Common myeloid progenitor, CD34-positive (primary cell): ENCODE results near the gene MTFR1L.

Experiments used
- CTCF ChIA-PET: fragments of 350-600 bp; sonication (Branson Sonifier 250); formaldehyde crosslinking; loops from one replicate; lab custom pipeline; 2021; ENCODE audit warnings: antibody characterized with exemption; lab: Charles Lee
- POLR2A ChIA-PET: fragments of 350-600 bp; sonication (Branson Sonifier 250); formaldehyde crosslinking; loops from one replicate; lab custom pipeline; 2021; ENCODE audit warnings: antibody characterized with exemption; lab: Charles Lee
- DNase-seq, 3 donors: peaks; one replicate each; pipeline versions ENCODE4 v3.0.0 to v3.0.0-alpha.2; 2013
- H3K27ac ChIP-seq, 2 experiments: 1 replicate in 1 of 2; 2 replicates in 1 of 2; pipeline ENCODE4 v1.7.0; 2013; ENCODE audit warnings: inconsistent platforms in 2 of 2, low read length in 2 of 2, mild to moderate bottlenecking in 2 of 2, low read depth in 1 of 2, moderate library complexity in 1 of 2; ENCODE audit not compliant: severe bottlenecking in 2 of 2, insufficient read depth in 1 of 2, poor library complexity in 1 of 2
- H3K27me3 ChIP-seq, 5 experiments: replicated peaks in 2 of 5; 1 replicate in 3 of 5; 2 replicates in 2 of 5; pipeline versions ENCODE4 v1.6.1 to v1.7.0; 2013; ENCODE audit warnings: low read length in 4 of 5, mild to moderate bottlenecking in 2 of 5, moderate library complexity in 2 of 5, inconsistent platforms in 1 of 5; ENCODE audit not compliant: insufficient read depth in 5 of 5, control insufficient read depth in 4 of 5
- H3K36me3 ChIP-seq, 4 experiments: 1 replicate in 2 of 4; 2 replicates in 2 of 4; pipeline versions ENCODE4 v1.6.1 to v1.7.0; 2013; ENCODE audit warnings: low read length in 3 of 4, control low read depth in 1 of 4, mild to moderate bottlenecking in 1 of 4; ENCODE audit not compliant: control insufficient read depth in 4 of 4, insufficient read depth in 4 of 4
- H3K4me1 ChIP-seq, 4 experiments: 1 replicate in 3 of 4; 2 replicates in 1 of 4; pipeline versions ENCODE4 v1.6.1 to v1.7.1; 2013; ENCODE audit warnings: low read length in 3 of 4, mild to moderate bottlenecking in 3 of 4, control low read depth in 1 of 4, inconsistent platforms in 1 of 4, moderate library complexity in 1 of 4; ENCODE audit not compliant: control insufficient read depth in 4 of 4, insufficient read depth in 4 of 4; ENCODE audit errors: control extremely low read depth in 1 of 4
- H3K4me3 ChIP-seq, 7 experiments: 1 replicate in 4 of 7; 2 replicates in 3 of 7; pipeline versions ENCODE4 v1.5.1 to v1.7.0; 2013; ENCODE audit warnings: mild to moderate bottlenecking in 7 of 7, low read length in 6 of 7, moderate library complexity in 6 of 7, inconsistent platforms in 2 of 7, low read depth in 2 of 7, control low read depth in 1 of 7; ENCODE audit not compliant: insufficient read depth in 4 of 7, control insufficient read depth in 1 of 7; ENCODE audit errors: extremely low read depth in 1 of 7
- H3K9me3 ChIP-seq, 5 experiments: 1 replicate in 4 of 5; 2 replicates in 1 of 5; pipeline versions ENCODE4 v1.6.1 to v1.7.1; 2013; ENCODE audit warnings: low read length in 4 of 5, mild to moderate bottlenecking in 2 of 5, inconsistent platforms in 1 of 5, low read depth in 1 of 5, moderate library complexity in 1 of 5; ENCODE audit not compliant: control insufficient read depth in 4 of 5, insufficient read depth in 2 of 5; ENCODE audit errors: control extremely low read depth in 1 of 5
- WGBS: methylation state at CpG from one replicate; pipeline ENCODE4 v1.1.5; 2013; ENCODE audit not compliant: insufficient coverage; 5-methylcytosine and 5-hydroxymethylcytosine counted together

Gene MTFR1L

GRCh38 chr1:25774206-25774803, 45.4 kb upstream of the MTFR1L start:
- Histone ChIP-seq H3K27ac (no peak overlapping the region), H3K4me1 (peaks cover 8 to 59% (median 53%) of the 10 kb centered on the region in 4 experiments), H3K9me3 (no peaks in the 10 kb centered on the region), H3K36me3 (no peaks in the 10 kb centered on the region), H3K27me3 (no peaks in the 10 kb centered on the region), H3K4me3 (no peak overlapping the region)
- CTCF ChIA-PET = interaction anchor here (1.0 to 1.8 kb wide), 5 partner anchors 14 to 23 kb away, joined by 3 to 9 read pairs (median 4); no protein-coding TSS in a partner anchor
- 81% methylated on average over 10 of the region's 13 CpGs for WGBS
- POLR2A ChIA-PET = interaction anchor here (0.6 to 1.1 kb wide), 2 partner anchors 19 to 137 kb away, joined by 3 to 4 read pairs; no protein-coding TSS in a partner anchor
- no peak for DNase-seq

GRCh38 chr1:25774921-25775771, 44.6 kb upstream of the MTFR1L start:
- H3K9me3 ChIP-seq = no peaks in the 10 kb centered on the region
- CTCF ChIA-PET = interaction anchor here (0.7 to 1.7 kb wide), 5 partner anchors 13 to 910 kb away, joined by 3 to 5 read pairs (median 4); no protein-coding TSS in a partner anchor
- H3K4me1 ChIP-seq = peaks cover 8 to 51% (median 45%) of the 10 kb centered on the region in 4 experiments
- H3K4me3 ChIP-seq = peak overlapping the region in 1 of 7 experiments; percentile 2
- H3K27ac ChIP-seq = no peak overlapping the region
- POLR2A ChIA-PET = interaction anchor here (1.1 kb wide), 1 partner anchor 19 kb away, joined by 3 read pairs; no protein-coding TSS in a partner anchor
- H3K36me3 ChIP-seq = no peaks in the 10 kb centered on the region
- WGBS = 46% methylated on average over 15 of the region's 16 CpGs
- no peaks in the 10 kb centered on the region for H3K27me3 ChIP-seq
- peak in 2 of 3 donors; percentile 70 to 76 for DNase-seq

GRCh38 chr1:25779388-25779787, 40.4 kb upstream of the MTFR1L start:
- Histone ChIP-seq H3K4me1 (peaks cover 0 to 30% (median 18%) of the 10 kb centered on the region in 4 experiments), H3K9me3 (no peaks in the 10 kb centered on the region), H3K27me3 (no peaks in the 10 kb centered on the region), H3K27ac (no peak overlapping the region), H3K36me3 (no peaks in the 10 kb centered on the region), H3K4me3 (no peak overlapping the region)
- DNase-seq = no peak
- CTCF ChIA-PET = interaction anchor here (1.0 to 1.9 kb wide), 5 partner anchors 10 to 160 kb away, joined by 3 to 6 read pairs (median 3); no protein-coding TSS in a partner anchor
- 99% methylated on average over 7 of the region's 8 CpGs for WGBS
- POLR2A ChIA-PET = interaction anchor here (1.1 kb wide), 1 partner anchor 163 kb away, joined by 3 read pairs; no protein-coding TSS in a partner anchor

- Histone ChIP-seq H3K4me3 (no peak overlapping the region), H3K9me3 (no peaks in the 10 kb centered on the region), H3K27me3 (no peaks in the 10 kb centered on the region), H3K36me3 (no peaks in the 10 kb centered on the region), H3K4me1 (peaks cover 0 to 25% (median 13%) of the 10 kb centered on the region in 4 experiments), H3K27ac (no peak overlapping the region)
- no peak for DNase-seq
- no CpG with 5 or more reads among the region's 4 CpGs for WGBS
- ChIA-PET CTCF (interaction anchor here (0.9 to 1.9 kb wide), 7 partner anchors 10 to 160 kb away, joined by 3 to 6 read pairs (median 3); no protein-coding TSS in a partner anchor), POLR2A (no interaction called here)
These were observed 39.9 kb upstream of the MTFR1L start for GRCh38 chr1:25779894-25780293.

- no peak overlapping the region for H3K4me3 ChIP-seq
- peaks cover 0 to 19% (median 7%) of the 10 kb centered on the region in 4 experiments for H3K4me1 ChIP-seq
- H3K27ac ChIP-seq = no peak overlapping the region
- H3K27me3 ChIP-seq = no peaks in the 10 kb centered on the region
- no peaks in the 10 kb centered on the region for H3K36me3 ChIP-seq
- WGBS = 97% methylated on average over 11 of the region's 14 CpGs
- DNase-seq = no peak
- no peaks in the 10 kb centered on the region for H3K9me3 ChIP-seq
- ChIA-PET CTCF (interaction anchor here (0.9 to 1.9 kb wide), 7 partner anchors 9 to 208 kb away, joined by 3 to 6 read pairs (median 3); no protein-coding TSS in a partner anchor), POLR2A (no interaction called here)
These were observed 39.2 kb upstream of the MTFR1L start for GRCh38 chr1:25780318-25781129.

- Histone ChIP-seq H3K27me3 (no peaks in the 10 kb centered on the region), H3K4me3 (no peak overlapping the region), H3K4me1 (peaks cover 0 to 16% (median 3%) of the 10 kb centered on the region in 4 experiments), H3K9me3 (no peaks in the 10 kb centered on the region), H3K27ac (no peak overlapping the region), H3K36me3 (no peaks in the 10 kb centered on the region)
- WGBS = 100% methylated on average over 1 of the region's 3 CpGs
- POLR2A ChIA-PET = no interaction called here
- DNase-seq = no peak
- CTCF ChIA-PET = interaction anchor here (1.0 to 1.9 kb wide), 4 partner anchors 11 to 208 kb away, joined by 3 to 6 read pairs (median 4); no protein-coding TSS in a partner anchor
These were observed 38.7 kb upstream of the MTFR1L start for GRCh38 chr1:25781130-25781433.
